Gastrocnemius medialis (tissue), 4 donors: ENCODE measurements around the gene PHC3.

Source experiments
- POLR2A ChIP-seq, 2 donors: fragments of 450-650 bp; IDR thresholded peaks; one replicate each; pipeline ENCODE4 v1.6.1; 2017; ENCODE audit warnings: antibody characterized with exemption in 2 of 2, mild to moderate bottlenecking in 2 of 2, moderate library complexity in 2 of 2
- TF ChIP-seq, protein P1 (sequence below), 5 experiments: fragments of 450-650 bp in 3 of 5; fragments of 200-600 bp in 2 of 5; sonication (generic) in 2 of 5; IDR thresholded peaks in 4 of 5; conservative IDR thresholded peaks in 1 of 5; 1 replicate in 4 of 5; 2 replicates in 1 of 5; pipeline ENCODE4 v1.5.1; 2016 to 2019; ENCODE audit warnings: antibody characterized with exemption in 5 of 5, mild to moderate bottlenecking in 3 of 5, moderate library complexity in 3 of 5

DNA sequence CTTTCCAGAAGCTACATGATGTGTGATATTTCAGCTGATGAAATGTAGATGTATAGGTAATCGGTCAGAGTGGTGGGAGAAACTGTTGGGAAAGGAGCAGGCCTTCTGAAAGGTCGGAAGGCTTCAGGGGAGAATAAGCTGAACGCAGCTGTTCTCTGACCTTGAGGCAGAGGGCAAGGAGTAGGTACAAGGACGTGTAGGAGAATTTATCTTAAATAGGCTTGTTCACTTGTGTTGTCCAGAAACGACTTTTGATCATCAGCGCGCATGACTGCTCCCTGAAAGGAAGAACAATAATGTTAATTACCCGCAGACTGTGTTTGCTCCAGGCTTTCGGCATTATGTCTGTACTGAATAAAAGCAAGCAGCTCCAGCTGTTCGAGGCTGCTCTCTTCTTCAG is 104.2 kb downstream of the PHC3 start:
- TF ChIP-seq, protein P1, sequence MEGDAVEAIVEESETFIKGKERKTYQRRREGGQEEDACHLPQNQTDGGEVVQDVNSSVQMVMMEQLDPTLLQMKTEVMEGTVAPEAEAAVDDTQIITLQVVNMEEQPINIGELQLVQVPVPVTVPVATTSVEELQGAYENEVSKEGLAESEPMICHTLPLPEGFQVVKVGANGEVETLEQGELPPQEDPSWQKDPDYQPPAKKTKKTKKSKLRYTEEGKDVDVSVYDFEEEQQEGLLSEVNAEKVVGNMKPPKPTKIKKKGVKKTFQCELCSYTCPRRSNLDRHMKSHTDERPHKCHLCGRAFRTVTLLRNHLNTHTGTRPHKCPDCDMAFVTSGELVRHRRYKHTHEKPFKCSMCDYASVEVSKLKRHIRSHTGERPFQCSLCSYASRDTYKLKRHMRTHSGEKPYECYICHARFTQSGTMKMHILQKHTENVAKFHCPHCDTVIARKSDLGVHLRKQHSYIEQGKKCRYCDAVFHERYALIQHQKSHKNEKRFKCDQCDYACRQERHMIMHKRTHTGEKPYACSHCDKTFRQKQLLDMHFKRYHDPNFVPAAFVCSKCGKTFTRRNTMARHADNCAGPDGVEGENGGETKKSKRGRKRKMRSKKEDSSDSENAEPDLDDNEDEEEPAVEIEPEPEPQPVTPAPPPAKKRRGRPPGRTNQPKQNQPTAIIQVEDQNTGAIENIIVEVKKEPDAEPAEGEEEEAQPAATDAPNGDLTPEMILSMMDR (IDR thresholded peaks at IDR 0.05 in 4 of 5, conservative IDR thresholded peaks at IDR 0.05 in 1 of 5), result no peak
- TF ChIP-seq POLR2A (IDR thresholded peaks at IDR 0.05), result no peak
